ENCODE measurements around the gene FOXL2NB. TPM values are rescaled to one million over a fixed set of nuclear protein-coding genes. Genes with fewer than 3 reads are reported as not detected.

The FOXL2NB gene
- total RNA-seq, 1 donor from 2014 or later = 5.2 TPM

DNA sequence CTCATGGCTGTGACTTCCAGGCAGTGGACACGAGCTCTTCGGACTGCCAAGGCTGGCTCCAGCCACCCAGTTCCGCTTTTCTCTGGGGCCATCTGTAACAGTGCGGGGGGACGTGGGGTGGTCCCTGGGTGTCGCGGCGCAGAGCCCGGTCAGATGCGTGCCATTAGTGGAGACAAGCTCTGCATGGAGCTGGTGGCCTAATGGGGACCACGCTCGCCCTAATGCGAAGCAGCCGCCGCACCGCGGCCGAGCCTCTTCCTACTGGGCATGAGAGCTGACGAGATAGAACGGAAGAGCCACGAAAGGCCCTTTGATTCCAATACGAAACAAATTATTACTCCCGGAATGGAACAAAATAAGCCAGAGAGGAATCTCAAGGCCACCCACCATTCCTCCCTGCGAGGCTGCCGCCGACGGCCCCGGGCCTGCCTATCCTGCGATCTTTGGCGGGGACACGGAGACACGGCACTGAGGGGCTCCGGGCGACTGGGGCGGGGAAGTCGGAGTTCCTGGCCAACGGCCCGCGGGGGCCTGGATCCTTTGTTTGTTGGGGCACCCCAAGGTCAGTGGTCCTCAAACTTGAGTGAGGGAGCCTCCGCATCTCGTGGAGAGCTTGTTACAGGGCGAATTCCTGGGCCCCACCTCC lies 18.2 kb upstream of the FOXL2NB start:
- TF ChIP-seq, protein P1, sequence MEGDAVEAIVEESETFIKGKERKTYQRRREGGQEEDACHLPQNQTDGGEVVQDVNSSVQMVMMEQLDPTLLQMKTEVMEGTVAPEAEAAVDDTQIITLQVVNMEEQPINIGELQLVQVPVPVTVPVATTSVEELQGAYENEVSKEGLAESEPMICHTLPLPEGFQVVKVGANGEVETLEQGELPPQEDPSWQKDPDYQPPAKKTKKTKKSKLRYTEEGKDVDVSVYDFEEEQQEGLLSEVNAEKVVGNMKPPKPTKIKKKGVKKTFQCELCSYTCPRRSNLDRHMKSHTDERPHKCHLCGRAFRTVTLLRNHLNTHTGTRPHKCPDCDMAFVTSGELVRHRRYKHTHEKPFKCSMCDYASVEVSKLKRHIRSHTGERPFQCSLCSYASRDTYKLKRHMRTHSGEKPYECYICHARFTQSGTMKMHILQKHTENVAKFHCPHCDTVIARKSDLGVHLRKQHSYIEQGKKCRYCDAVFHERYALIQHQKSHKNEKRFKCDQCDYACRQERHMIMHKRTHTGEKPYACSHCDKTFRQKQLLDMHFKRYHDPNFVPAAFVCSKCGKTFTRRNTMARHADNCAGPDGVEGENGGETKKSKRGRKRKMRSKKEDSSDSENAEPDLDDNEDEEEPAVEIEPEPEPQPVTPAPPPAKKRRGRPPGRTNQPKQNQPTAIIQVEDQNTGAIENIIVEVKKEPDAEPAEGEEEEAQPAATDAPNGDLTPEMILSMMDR (IDR thresholded peaks at IDR 0.05; ENCODE audit: insufficient read depth, low read depth, low read length) = no peak
- TF ChIP-seq EZH2 (IDR thresholded peaks at IDR 0.05; ENCODE audit: insufficient read depth, low read length) = no peak
- H3K36me3 Mint-ChIP-seq (ENCODE audit: low read depth, unreplicated experiment) = no peaks in the 10 kb centered on the region
- no peak overlapping the region for H3K4me3 ChIP-seq (ENCODE audit: insufficient read depth, low read depth, low read length)
- H2AFZ ChIP-seq (ENCODE audit: low read depth, low read length) = no peak overlapping the region
- no peak overlapping the region for H3K9ac ChIP-seq (ENCODE audit: low read length)
- no peak for FAIRE-seq
- H3K27me3 Mint-ChIP-seq (ENCODE audit: low read depth, unreplicated experiment) = peaks cover 24% of the 10 kb centered on the region
- H3K4me1 ChIP-seq (ENCODE audit: insufficient read depth, low read length) = no peaks in the 10 kb centered on the region
- peaks cover 3% of the 10 kb centered on the region for H3K4me1 Mint-ChIP-seq (ENCODE audit: low read depth, unreplicated experiment)
- DNase-seq (ENCODE audit: low read depth) = no peak
- H3K36me3 ChIP-seq (ENCODE audit: insufficient read depth, low read length) = no peaks in the 10 kb centered on the region
- H3K79me2 ChIP-seq (ENCODE audit: insufficient read depth, low read length) = no peaks in the 10 kb centered on the region
- H3K4me3 Mint-ChIP-seq (ENCODE audit: unreplicated experiment) = no peak overlapping the region
- no peak overlapping the region for H3K27ac ChIP-seq (ENCODE audit: low read depth, low read length)
- peaks cover 6% of the 10 kb centered on the region for H3K27me3 ChIP-seq (ENCODE audit: insufficient read depth, low read length)
- no peaks in the 10 kb centered on the region for H3K9me3 Mint-ChIP-seq (ENCODE audit: unreplicated experiment)
- H3K4me2 ChIP-seq (ENCODE audit: low read length) = no peak overlapping the region
- H3K27ac Mint-ChIP-seq (ENCODE audit: unreplicated experiment) = no peak overlapping the region
- H3K9me3 ChIP-seq (ENCODE audit: insufficient read depth, low read depth, low read length) = no peaks in the 10 kb centered on the region
- no peaks in the 10 kb centered on the region for H4K20me1 ChIP-seq (ENCODE audit: insufficient read depth, low read length)

DNA sequence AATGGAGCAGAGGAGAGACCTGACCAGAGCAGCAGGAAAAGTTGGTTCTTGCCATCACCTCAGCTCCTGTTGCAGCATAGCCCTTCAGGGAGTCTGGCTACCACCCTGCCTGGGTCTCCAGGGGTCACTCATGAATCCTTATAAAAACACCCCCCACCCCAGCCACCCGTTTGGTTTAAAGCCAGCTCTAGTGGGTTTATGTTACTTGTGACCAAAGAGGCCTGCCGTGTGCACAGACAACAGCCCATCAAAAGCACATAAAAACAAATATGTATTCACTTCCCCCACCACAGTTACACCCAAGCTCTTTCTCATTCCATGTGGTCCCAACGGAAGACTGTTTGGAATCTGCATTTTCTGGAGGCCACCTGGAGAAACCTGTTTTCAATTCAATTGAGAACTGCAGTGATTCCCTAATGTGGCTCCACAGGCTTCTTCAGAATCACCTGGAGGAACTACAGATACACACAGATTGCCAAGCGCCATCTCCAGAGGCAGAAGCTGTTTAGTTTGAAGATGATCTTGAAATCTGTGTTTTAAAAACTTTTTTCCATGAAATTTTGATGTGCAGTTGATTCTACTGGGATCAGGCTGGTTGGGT lies 13.8 kb upstream of the FOXL2NB start:
- Histone ChIP-seq H2AFZ (ENCODE audit: low read depth, low read length) (no peak overlapping the region), H3K9me3 (ENCODE audit: insufficient read depth, low read depth, low read length) (peaks cover 3% of the 10 kb centered on the region), H3K4me3 (ENCODE audit: insufficient read depth, low read depth, low read length) (no peak overlapping the region), H3K79me2 (ENCODE audit: insufficient read depth, low read length) (no peaks in the 10 kb centered on the region), H3K4me1 (ENCODE audit: insufficient read depth, low read length) (peaks cover 3% of the 10 kb centered on the region), H3K36me3 (ENCODE audit: insufficient read depth, low read length) (no peaks in the 10 kb centered on the region), H3K27ac (ENCODE audit: low read depth, low read length) (no peak overlapping the region), H3K9ac (ENCODE audit: low read length) (no peak overlapping the region), H3K27me3 (ENCODE audit: insufficient read depth, low read length) (peaks cover 30% of the 10 kb centered on the region), H3K4me2 (ENCODE audit: low read length) (no peak overlapping the region), H4K20me1 (ENCODE audit: insufficient read depth, low read length) (peaks cover 17% of the 10 kb centered on the region)
- H3K9me3 Mint-ChIP-seq (ENCODE audit: unreplicated experiment) = peaks cover 7% of the 10 kb centered on the region
- no peak for FAIRE-seq
- no peak overlapping the region for H3K4me3 Mint-ChIP-seq (ENCODE audit: unreplicated experiment)
- no peak for TF ChIP-seq EZH2 (IDR thresholded peaks at IDR 0.05; ENCODE audit: insufficient read depth, low read length)
- H3K27ac Mint-ChIP-seq (ENCODE audit: unreplicated experiment) = no peak overlapping the region
- no peak for DNase-seq (ENCODE audit: low read depth)
- H3K27me3 Mint-ChIP-seq (ENCODE audit: low read depth, unreplicated experiment) = peaks cover 61% of the 10 kb centered on the region
- H3K4me1 Mint-ChIP-seq (ENCODE audit: low read depth, unreplicated experiment) = peaks cover 5% of the 10 kb centered on the region
- H3K36me3 Mint-ChIP-seq (ENCODE audit: low read depth, unreplicated experiment) = no peaks in the 10 kb centered on the region

DNA sequence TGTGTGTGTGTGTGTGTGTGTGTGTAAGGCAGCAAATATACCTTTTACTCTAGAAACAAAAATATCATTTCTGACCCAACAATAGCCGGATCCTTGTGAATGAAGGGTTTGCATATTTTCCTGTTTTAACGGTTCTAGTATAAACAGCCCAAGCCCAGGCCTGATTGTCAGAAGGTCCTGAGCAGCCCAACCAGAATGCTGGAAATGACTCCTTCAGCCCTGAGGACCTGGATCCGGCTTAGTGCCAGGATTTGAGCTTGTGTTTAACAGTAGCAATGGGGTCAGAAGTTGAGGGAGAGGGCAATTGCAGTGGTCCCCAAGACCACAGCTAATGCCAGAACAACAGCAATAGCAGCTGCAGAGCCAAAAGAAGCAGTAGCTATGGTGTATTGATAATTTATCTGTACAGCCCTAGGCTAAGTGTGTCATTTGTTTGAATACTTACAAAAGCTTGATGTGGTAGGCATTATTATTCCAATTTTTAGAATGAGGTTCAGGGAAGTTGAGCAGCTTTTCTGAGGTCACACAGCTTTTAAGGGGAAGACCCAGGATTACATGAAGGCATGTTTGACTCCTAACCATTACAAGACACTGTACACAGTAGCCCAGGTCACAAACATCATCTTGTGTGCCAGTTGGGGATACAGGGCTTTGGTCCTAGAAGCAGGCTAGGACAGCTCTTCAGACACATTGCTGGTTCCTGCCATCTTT lies 12.9 kb upstream of the FOXL2NB start:
- DNase-seq (ENCODE audit: low read depth) (no peak), FAIRE-seq (no peak)
- no peaks in the 10 kb centered on the region for H3K36me3 ChIP-seq (ENCODE audit: insufficient read depth, low read length)
- H3K9me3 ChIP-seq (ENCODE audit: insufficient read depth, low read depth, low read length) = peaks cover 3% of the 10 kb centered on the region
- Mint-ChIP-seq H3K9me3 (ENCODE audit: unreplicated experiment) (peaks cover 7% of the 10 kb centered on the region), H3K4me3 (ENCODE audit: unreplicated experiment) (no peak overlapping the region), H3K36me3 (ENCODE audit: low read depth, unreplicated experiment) (no peaks in the 10 kb centered on the region), H3K27ac (ENCODE audit: unreplicated experiment) (no peak overlapping the region), H3K4me1 (ENCODE audit: low read depth, unreplicated experiment) (peaks cover 7% of the 10 kb centered on the region), H3K27me3 (ENCODE audit: low read depth, unreplicated experiment) (peaks cover 66% of the 10 kb centered on the region)
- no peaks in the 10 kb centered on the region for H3K79me2 ChIP-seq (ENCODE audit: insufficient read depth, low read length)
- H3K27ac ChIP-seq (ENCODE audit: low read depth, low read length) = no peak overlapping the region
- peaks cover 22% of the 10 kb centered on the region for H4K20me1 ChIP-seq (ENCODE audit: insufficient read depth, low read length)
- no peak overlapping the region for H2AFZ ChIP-seq (ENCODE audit: low read depth, low read length)
- peaks cover 40% of the 10 kb centered on the region for H3K27me3 ChIP-seq (ENCODE audit: insufficient read depth, low read length)
- no peak overlapping the region for H3K9ac ChIP-seq (ENCODE audit: low read length)
- H3K4me2 ChIP-seq (ENCODE audit: low read length) = no peak overlapping the region
- H3K4me1 ChIP-seq (ENCODE audit: insufficient read depth, low read length) = peaks cover 3% of the 10 kb centered on the region
- TF ChIP-seq, protein P1 (IDR thresholded peaks at IDR 0.05; ENCODE audit: insufficient read depth, low read depth, low read length) = no peak
- no peak for TF ChIP-seq EZH2 (IDR thresholded peaks at IDR 0.05; ENCODE audit: insufficient read depth, low read length)
- H3K4me3 ChIP-seq (ENCODE audit: insufficient read depth, low read depth, low read length) = no peak overlapping the region

All from astrocyte (in vitro differentiated cells and primary cell).